Measurements from ENCODE around the gene SDC4.

SDC4 gene

DNA sequence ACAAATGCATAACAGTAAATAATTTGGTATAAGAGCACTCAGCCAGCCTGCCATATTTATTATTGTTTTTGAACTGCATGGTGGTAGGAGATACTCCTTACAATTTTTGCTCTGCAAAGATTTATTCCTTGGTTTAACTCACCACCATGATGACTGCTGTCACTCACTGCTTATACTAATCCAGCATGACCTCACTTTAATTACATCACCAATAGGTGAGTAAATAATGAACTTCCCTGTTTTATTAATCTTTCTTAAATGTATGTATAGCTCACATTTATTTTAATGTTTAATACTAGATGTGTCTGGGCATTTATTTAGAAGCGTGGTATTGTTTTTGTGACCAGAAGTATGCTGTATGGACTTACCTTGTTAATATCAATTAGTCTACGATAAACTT lies 42.7 kb upstream of the SDC4 start (continued):
- TF ChIP-seq ZNF155 (tag by site-specific recombination; IDR thresholded peaks at IDR 0.05) (no peak), ZNF629 (tag by site-specific recombination; IDR thresholded peaks at IDR 0.05) (0 out of 2 replicates have a peak, but pooled peaks have one; percentile 30), ZNF266 (tag by site-specific recombination; IDR thresholded peaks at IDR 0.05; ENCODE audit: low read depth) (no peak), HOXD13 (CRISPR knock-in tag; IDR thresholded peaks at IDR 0.05; ENCODE audit: borderline replicate concordance) (no peak)
- TF ChIP-seq, protein P1, sequence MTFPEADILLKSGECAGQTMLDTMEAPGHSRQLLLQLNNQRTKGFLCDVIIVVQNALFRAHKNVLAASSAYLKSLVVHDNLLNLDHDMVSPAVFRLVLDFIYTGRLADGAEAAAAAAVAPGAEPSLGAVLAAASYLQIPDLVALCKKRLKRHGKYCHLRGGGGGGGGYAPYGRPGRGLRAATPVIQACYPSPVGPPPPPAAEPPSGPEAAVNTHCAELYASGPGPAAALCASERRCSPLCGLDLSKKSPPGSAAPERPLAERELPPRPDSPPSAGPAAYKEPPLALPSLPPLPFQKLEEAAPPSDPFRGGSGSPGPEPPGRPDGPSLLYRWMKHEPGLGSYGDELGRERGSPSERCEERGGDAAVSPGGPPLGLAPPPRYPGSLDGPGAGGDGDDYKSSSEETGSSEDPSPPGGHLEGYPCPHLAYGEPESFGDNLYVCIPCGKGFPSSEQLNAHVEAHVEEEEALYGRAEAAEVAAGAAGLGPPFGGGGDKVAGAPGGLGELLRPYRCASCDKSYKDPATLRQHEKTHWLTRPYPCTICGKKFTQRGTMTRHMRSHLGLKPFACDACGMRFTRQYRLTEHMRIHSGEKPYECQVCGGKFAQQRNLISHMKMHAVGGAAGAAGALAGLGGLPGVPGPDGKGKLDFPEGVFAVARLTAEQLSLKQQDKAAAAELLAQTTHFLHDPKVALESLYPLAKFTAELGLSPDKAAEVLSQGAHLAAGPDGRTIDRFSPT (tag by site-specific recombination; IDR thresholded peaks at IDR 0.05), result no peak

DNA sequence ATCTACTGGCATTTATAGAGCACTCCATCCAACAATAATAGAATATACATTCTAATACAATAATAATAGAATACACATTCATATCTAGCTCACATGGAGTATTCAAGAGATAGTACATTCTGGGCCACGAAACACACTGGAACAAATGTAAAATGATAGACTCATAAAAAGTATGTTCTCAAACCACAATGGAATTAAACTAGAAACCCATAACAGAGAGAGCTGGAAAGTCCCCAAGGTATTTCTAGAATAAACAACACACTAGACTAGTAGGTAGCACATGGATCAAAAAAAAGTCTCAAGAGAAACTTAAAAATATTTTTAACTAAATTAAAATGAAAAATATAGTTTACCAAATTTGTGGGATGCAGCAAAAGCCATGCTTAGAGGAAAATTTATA lies 39.0 kb upstream of the SDC4 start:
- H3K36me3 ChIP-seq (ENCODE audit: control insufficient read depth in 2 of 2, insufficient read depth in 1 of 2, low read length in 2 of 2), result no peaks in the 10 kb centered on the region
- CTCF ChIA-PET, result interaction anchor here (0.7 to 3.0 kb wide), 5 partner anchors 13 to 93 kb away, joined by 3 to 25 read pairs (median 4); partner anchors contain the start of gene SYS1
- TF ChIP-seq ZNF146 (tag by site-specific recombination; IDR thresholded peaks at IDR 0.05) (no peak), GLIS2 (tag by site-specific recombination; IDR thresholded peaks at IDR 0.05) (no peak), ZNF157 (tag by site-specific recombination; IDR thresholded peaks at IDR 0.05) (no peak), ZNF670 (tag by site-specific recombination; IDR thresholded peaks at IDR 0.05; ENCODE audit: low read depth) (no peak), ZNF658 (tag by site-specific recombination; IDR thresholded peaks at IDR 0.05) (no peak), EGR2 (tag by site-specific recombination; IDR thresholded peaks at IDR 0.05; ENCODE audit: low read depth) (no peak)
- TF ChIP-seq, protein P2, sequence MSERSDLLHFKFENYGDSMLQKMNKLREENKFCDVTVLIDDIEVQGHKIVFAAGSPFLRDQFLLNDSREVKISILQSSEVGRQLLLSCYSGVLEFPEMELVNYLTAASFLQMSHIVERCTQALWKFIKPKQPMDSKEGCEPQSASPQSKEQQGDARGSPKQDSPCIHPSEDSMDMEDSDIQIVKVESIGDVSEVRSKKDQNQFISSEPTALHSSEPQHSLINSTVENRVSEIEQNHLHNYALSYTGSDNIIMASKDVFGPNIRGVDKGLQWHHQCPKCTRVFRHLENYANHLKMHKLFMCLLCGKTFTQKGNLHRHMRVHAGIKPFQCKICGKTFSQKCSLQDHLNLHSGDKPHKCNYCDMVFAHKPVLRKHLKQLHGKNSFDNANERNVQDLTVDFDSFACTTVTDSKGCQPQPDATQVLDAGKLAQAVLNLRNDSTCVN (tag by site-specific recombination; optimal IDR thresholded peaks at IDR 0.05), result no peak
- TF ChIP-seq, protein P3, sequence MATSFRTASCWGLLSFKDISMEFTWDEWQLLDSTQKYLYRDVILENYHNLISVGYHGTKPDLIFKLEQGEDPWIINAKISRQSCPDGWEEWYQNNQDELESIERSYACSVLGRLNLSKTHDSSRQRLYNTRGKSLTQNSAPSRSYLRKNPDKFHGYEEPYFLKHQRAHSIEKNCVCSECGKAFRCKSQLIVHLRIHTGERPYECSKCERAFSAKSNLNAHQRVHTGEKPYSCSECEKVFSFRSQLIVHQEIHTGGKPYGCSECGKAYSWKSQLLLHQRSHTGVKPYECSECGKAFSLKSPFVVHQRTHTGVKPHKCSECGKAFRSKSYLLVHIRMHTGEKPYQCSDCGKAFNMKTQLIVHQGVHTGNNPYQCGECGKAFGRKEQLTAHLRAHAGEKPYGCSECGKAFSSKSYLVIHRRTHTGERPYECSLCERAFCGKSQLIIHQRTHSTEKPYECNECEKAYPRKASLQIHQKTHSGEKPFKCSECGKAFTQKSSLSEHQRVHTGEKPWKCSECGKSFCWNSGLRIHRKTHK (tag by site-specific recombination; IDR thresholded peaks at IDR 0.05), result no peak
- H3K4me3 ChIP-seq (ENCODE audit: low read depth, low read length), result no peak overlapping the region
- no peaks in the 10 kb centered on the region for H3K4me1 ChIP-seq (ENCODE audit: control insufficient read depth, insufficient read depth, low read length)
- no peaks in the 10 kb centered on the region for H3K9me3 ChIP-seq (ENCODE audit: control insufficient read depth, insufficient read depth, low read depth, low read length)
- no peak overlapping the region for H3K27ac ChIP-seq (ENCODE audit: extremely low read depth, low read depth, low read length)
- POLR2A ChIA-PET, result interaction anchor here (1.0 kb wide), 1 partner anchor 12 kb away, joined by 3 read pairs; no protein-coding TSS in a partner anchor

DNA sequence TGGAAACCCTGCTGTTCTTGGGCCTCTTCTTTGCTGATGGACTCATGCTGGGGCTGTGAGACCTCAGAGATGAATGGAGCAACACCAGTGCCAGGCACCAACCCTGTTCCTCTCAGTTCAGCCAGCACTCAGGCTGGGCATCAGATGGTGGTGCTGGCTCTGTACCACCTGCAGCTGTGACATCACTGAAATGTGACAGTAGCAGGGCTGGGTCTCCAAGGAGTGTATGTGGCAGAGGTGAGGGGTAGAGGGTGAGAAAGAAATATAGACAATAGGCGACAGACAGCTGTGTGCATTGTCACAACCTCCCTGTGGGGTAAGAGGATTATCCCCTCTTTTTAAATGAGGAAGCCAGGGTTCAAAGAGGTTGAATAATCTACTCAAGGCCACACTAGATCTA lies 30.0 kb upstream of the SDC4 start, which contains the start of gene TP53TG5:
Gene TP53TG5 (minus strand): TSS at position 135 of the 400 bp plus-strand sequence. CDS start 89 bp downstream, at position 46.
- ChIA-PET POLR2A (no interaction called here), CTCF (interaction anchor here (0.7 kb wide), 1 partner anchor 16 kb away, joined by 3 read pairs; no protein-coding TSS in a partner anchor)
- no peak for TF ChIP-seq ZNF211 (tag by site-specific recombination; IDR thresholded peaks at IDR 0.05; ENCODE audit: low read depth)
- TF ChIP-seq ZNF266 (tag by site-specific recombination; IDR thresholded peaks at IDR 0.05; ENCODE audit: low read depth), result no peak
- TF ChIP-seq ZNF658 (tag by site-specific recombination; IDR thresholded peaks at IDR 0.05), result no peak
- TF ChIP-seq ZNF501 (tag by site-specific recombination; IDR thresholded peaks at IDR 0.05), result no peak
- TF ChIP-seq ZNF558 (tag by site-specific recombination; IDR thresholded peaks at IDR 0.05), result no peak
- no peak for TF ChIP-seq ZNF843 (tag by site-specific recombination; IDR thresholded peaks at IDR 0.05)
- TF ChIP-seq ZNF341 (tag by site-specific recombination; IDR thresholded peaks at IDR 0.05; ENCODE audit: low read depth), result no peak

More for the DNA sequence above, 30.0 kb upstream of the SDC4 start, which contains the start of gene TP53TG5:
- peaks cover 0 to 4% of the 10 kb centered on the region in 2 experiments; a peak in 1 of 3 replicates for H3K36me3 ChIP-seq (ENCODE audit: control insufficient read depth in 2 of 2, insufficient read depth in 1 of 2, low read length in 2 of 2)
- H3K4me3 ChIP-seq (ENCODE audit: low read depth, low read length), result no peak within 1 kb of the TSS
- no peaks in the 10 kb centered on the region for H3K4me1 ChIP-seq (ENCODE audit: control insufficient read depth, insufficient read depth, low read length)
- no peak within 1 kb of the TSS for H3K27ac ChIP-seq (ENCODE audit: extremely low read depth, low read depth, low read length)
- H3K9me3 ChIP-seq (ENCODE audit: control insufficient read depth, insufficient read depth, low read depth, low read length), result no peaks in the 10 kb centered on the region

Measured in HEK293 (cell line).